Epidermal melanocyte (primary cell): ENCODE results near the gene IMMP2L.

Experiments
- DNase-seq: peaks from one replicate; pipeline ENCODE4 v3.0.0; 2011; ENCODE audit warnings: low spot score; ENCODE audit not compliant: insufficient read length

Gene IMMP2L

GRCh38 chr7:111558991-111559390 is 3.3 kb downstream of the IMMP2L start:
- DNase-seq: no peak

GRCh38 chr7:111556977-111557376 is 5.3 kb downstream of the IMMP2L start:
- DNase-seq: no peak

- DNase-seq: no peak
Measured at GRCh38 chr7:111554086-111554485, 8.2 kb downstream of the IMMP2L start.

GRCh38 chr7:111541067-111541466 is 21.2 kb downstream of the IMMP2L start:
- DNase-seq: no peak

GRCh38 chr7:111540199-111540815 is 22.0 kb downstream of the IMMP2L start:
- DNase-seq: no peak

GRCh38 chr7:111537134-111537533 is 25.2 kb downstream of the IMMP2L start:
- no peak for DNase-seq

- DNase-seq: no peak
Measured at GRCh38 chr7:111535142-111535870, 27.0 kb downstream of the IMMP2L start.

GRCh38 chr7:111532625-111533024 is 29.7 kb downstream of the IMMP2L start:
- no peak for DNase-seq

GRCh38 chr7:111531993-111532392 is 30.3 kb downstream of the IMMP2L start:
- no peak for DNase-seq

GRCh38 chr7:111530356-111530668 is 32.0 kb downstream of the IMMP2L start:
- no peak for DNase-seq

- no peak for DNase-seq
Measured at GRCh38 chr7:111529507-111530355, 32.6 kb downstream of the IMMP2L start.

GRCh38 chr7:111528331-111528730 is 34.0 kb downstream of the IMMP2L start:
- DNase-seq: no peak

GRCh38 chr7:111527545-111527944 is 34.7 kb downstream of the IMMP2L start:
- DNase-seq: no peak

GRCh38 chr7:111525100-111525499 is 37.2 kb downstream of the IMMP2L start:
- no peak for DNase-seq

GRCh38 chr7:111521660-111522059 is 40.6 kb downstream of the IMMP2L start:
- no peak for DNase-seq

GRCh38 chr7:111518264-111518663 is 44.0 kb downstream of the IMMP2L start:
- no peak for DNase-seq

- no peak for DNase-seq
Measured at GRCh38 chr7:111517549-111517951, 44.7 kb downstream of the IMMP2L start.

- DNase-seq: no peak
Measured at GRCh38 chr7:111516612-111517011, 45.7 kb downstream of the IMMP2L start.

- DNase-seq: no peak
Measured at GRCh38 chr7:111513566-111513965, 48.7 kb downstream of the IMMP2L start.

GRCh38 chr7:111511845-111512244 is 50.4 kb downstream of the IMMP2L start:
- DNase-seq: no peak

- no peak for DNase-seq
Measured at GRCh38 chr7:111510584-111511378, 51.5 kb downstream of the IMMP2L start.

GRCh38 chr7:111510062-111510461 is 52.2 kb downstream of the IMMP2L start:
- no peak for DNase-seq
